Brain microvascular endothelial cell (primary cell): ENCODE results near the gene HMCN2.

ENCODE experiments used
- DNase-seq: peaks from one replicate; pipeline ENCODE4 v3.0.0-alpha.2; 2020
- H3K27ac ChIP-seq: fragments of 250-450 bp; sonication (Bioruptor Pico); 2 replicates; pipeline ENCODE4 v1.5.1; 2020; ENCODE audit warnings: mild to moderate bottlenecking, moderate library complexity
- H3K27me3 ChIP-seq: fragments of 250-450 bp; sonication (Bioruptor Pico); replicated peaks from 2 replicates; pipeline ENCODE4 v1.5.1; 2020; ENCODE audit warnings: mild to moderate bottlenecking
- H3K36me3 ChIP-seq: fragments of 250-450 bp; sonication (Bioruptor Pico); replicated peaks from 2 replicates; pipeline ENCODE4 v1.5.1; 2020; ENCODE audit warnings: mild to moderate bottlenecking
- H3K4me3 ChIP-seq: 2 replicates; pipeline ENCODE4 v1.5.1; 2011; ENCODE audit warnings: low read depth, mild to moderate bottlenecking, control low read depth, low read length, moderate library complexity
- CTCF ChIP-seq: IDR thresholded peaks from 2 replicates; pipeline ENCODE4 v1.5.1; 2011; ENCODE audit warnings: low read depth, mild to moderate bottlenecking, moderate library complexity, low read length, control low read depth, inconsistent platforms; ENCODE audit errors: missing control alignments
- in situ Hi-C: cut with HindIII; loops from 2 replicates; pipeline ENCODE4 v1.10.0; 2017; ENCODE audit warnings: low sequenced_read_pairs, low pct_ligation_motif_present

Gene HMCN2

GRCh38 chr9:130379649-130379970 is 114.0 kb downstream of the HMCN2 start:
- Histone ChIP-seq H3K27me3 (peaks cover 5% of the 10 kb centered on the region), H3K27ac (no peak overlapping the region)
- in situ Hi-C loops = no loop called here

GRCh38 chr9:130380920-130381469 is 115.4 kb downstream of the HMCN2 start:
- Histone ChIP-seq H3K27ac (no peak overlapping the region), H3K4me3 (no peak overlapping the region), H3K36me3 (no peaks in the 10 kb centered on the region), H3K27me3 (peaks cover 6% of the 10 kb centered on the region)
- DNase-seq = no peak
- in situ Hi-C loops = no loop called here
- no peak for TF ChIP-seq CTCF

More at GRCh38 chr9:130379649-130379970, 114.0 kb downstream of the HMCN2 start:
- TF ChIP-seq CTCF = no peak
- Histone ChIP-seq H3K36me3 (no peaks in the 10 kb centered on the region), H3K4me3 (no peak overlapping the region)
- no peak for DNase-seq

GRCh38 chr9:130381660-130382059 is 116.1 kb downstream of the HMCN2 start:
- TF ChIP-seq CTCF = no peak
- in situ Hi-C loops = no loop called here
- peaks cover 6% of the 10 kb centered on the region for H3K27me3 ChIP-seq
- H3K4me3 ChIP-seq = no peak overlapping the region
- DNase-seq = no peak
- no peaks in the 10 kb centered on the region for H3K36me3 ChIP-seq
- no peak overlapping the region for H3K27ac ChIP-seq

- in situ Hi-C loops = no loop called here
- no peaks in the 10 kb centered on the region for H3K36me3 ChIP-seq
- H3K27me3 ChIP-seq = peaks cover 6% of the 10 kb centered on the region
- no peak overlapping the region for H3K4me3 ChIP-seq
- H3K27ac ChIP-seq = no peak overlapping the region
- TF ChIP-seq CTCF = no peak
- no peak for DNase-seq
These were observed 116.5 kb downstream of the HMCN2 start for GRCh38 chr9:130382096-130382495.

GRCh38 chr9:130382636-130383349 is 117.2 kb downstream of the HMCN2 start:
- no peak for DNase-seq
- Histone ChIP-seq H3K4me3 (no peak overlapping the region), H3K27ac (no peak overlapping the region), H3K36me3 (no peaks in the 10 kb centered on the region), H3K27me3 (peaks cover 6% of the 10 kb centered on the region)
- in situ Hi-C loops = no loop called here
- no peak for TF ChIP-seq CTCF

GRCh38 chr9:130383350-130383715 is 117.8 kb downstream of the HMCN2 start:
- DNase-seq = no peak
- TF ChIP-seq CTCF = no peak
- H3K4me3 ChIP-seq = no peak overlapping the region
- no peaks in the 10 kb centered on the region for H3K36me3 ChIP-seq
- H3K27me3 ChIP-seq = peaks cover 6% of the 10 kb centered on the region
- no peak overlapping the region for H3K27ac ChIP-seq
- in situ Hi-C loops = no loop called here
